ENCODE data around the gene SH3TC1.

GRCh38 chr4:8149664-8150063 is 49.4 kb upstream of the SH3TC1 start:
- TF ChIP-seq EZH2phosphoT487 (IDR thresholded peaks at IDR 0.05; ENCODE audit: borderline replicate concordance): no peak
- TF ChIP-seq, protein P1, sequence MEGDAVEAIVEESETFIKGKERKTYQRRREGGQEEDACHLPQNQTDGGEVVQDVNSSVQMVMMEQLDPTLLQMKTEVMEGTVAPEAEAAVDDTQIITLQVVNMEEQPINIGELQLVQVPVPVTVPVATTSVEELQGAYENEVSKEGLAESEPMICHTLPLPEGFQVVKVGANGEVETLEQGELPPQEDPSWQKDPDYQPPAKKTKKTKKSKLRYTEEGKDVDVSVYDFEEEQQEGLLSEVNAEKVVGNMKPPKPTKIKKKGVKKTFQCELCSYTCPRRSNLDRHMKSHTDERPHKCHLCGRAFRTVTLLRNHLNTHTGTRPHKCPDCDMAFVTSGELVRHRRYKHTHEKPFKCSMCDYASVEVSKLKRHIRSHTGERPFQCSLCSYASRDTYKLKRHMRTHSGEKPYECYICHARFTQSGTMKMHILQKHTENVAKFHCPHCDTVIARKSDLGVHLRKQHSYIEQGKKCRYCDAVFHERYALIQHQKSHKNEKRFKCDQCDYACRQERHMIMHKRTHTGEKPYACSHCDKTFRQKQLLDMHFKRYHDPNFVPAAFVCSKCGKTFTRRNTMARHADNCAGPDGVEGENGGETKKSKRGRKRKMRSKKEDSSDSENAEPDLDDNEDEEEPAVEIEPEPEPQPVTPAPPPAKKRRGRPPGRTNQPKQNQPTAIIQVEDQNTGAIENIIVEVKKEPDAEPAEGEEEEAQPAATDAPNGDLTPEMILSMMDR (conservative IDR thresholded peaks at IDR 0.05; ENCODE audit: low read length): no peak
